HL-60/S4 (cell line): ENCODE measurements around the gene PDLIM5.

Experiments used
- in situ Hi-C: fragments of 300-500 bp; cut with MboI; formaldehyde crosslinking; loops from 2 replicates; pipeline ENCODE4 v1.14.3; 2022; ENCODE audit warnings: low sequenced_read_pairs

The PDLIM5 gene

GRCh38 chr4:94525993-94526728, 74.4 kb downstream of the PDLIM5 start:
- in situ Hi-C loops, result no loop called here

GRCh38 chr4:94527556-94528233, 76.0 kb downstream of the PDLIM5 start:
- in situ Hi-C loops, result no loop called here

GRCh38 chr4:94528792-94529451, 77.2 kb downstream of the PDLIM5 start:
- in situ Hi-C loops, result no loop called here

- in situ Hi-C loops, result no loop called here
Measured at GRCh38 chr4:94530073-94530472, 78.3 kb downstream of the PDLIM5 start.

GRCh38 chr4:94531991-94532789, 80.4 kb downstream of the PDLIM5 start:
- in situ Hi-C loops, result no loop called here

GRCh38 chr4:94533405-94534223, 81.9 kb downstream of the PDLIM5 start:
- in situ Hi-C loops, result no loop called here

- in situ Hi-C loops, result no loop called here
Measured at GRCh38 chr4:94534401-94535312, 82.9 kb downstream of the PDLIM5 start.

GRCh38 chr4:94536049-94536448, 84.3 kb downstream of the PDLIM5 start:
- in situ Hi-C loops, result no loop called here

- in situ Hi-C loops, result no loop called here
Measured at GRCh38 chr4:94536649-94537469, 85.1 kb downstream of the PDLIM5 start.

- in situ Hi-C loops, result no loop called here
Measured at GRCh38 chr4:94537921-94538628, 86.3 kb downstream of the PDLIM5 start.

GRCh38 chr4:94540476-94540875, 88.7 kb downstream of the PDLIM5 start:
- in situ Hi-C loops, result no loop called here

GRCh38 chr4:94544811-94545210, 93.1 kb downstream of the PDLIM5 start:
- in situ Hi-C loops, result no loop called here

- in situ Hi-C loops, result no loop called here
Measured at GRCh38 chr4:94545296-94545695, 93.6 kb downstream of the PDLIM5 start.

- in situ Hi-C loops, result no loop called here
Measured at GRCh38 chr4:94546949-94547348, 95.2 kb downstream of the PDLIM5 start.

GRCh38 chr4:94548571-94548970, 96.8 kb downstream of the PDLIM5 start:
- in situ Hi-C loops, result no loop called here

- in situ Hi-C loops, result no loop called here
Measured at GRCh38 chr4:94550352-94550751, 98.6 kb downstream of the PDLIM5 start.

- in situ Hi-C loops, result no loop called here
Measured at GRCh38 chr4:94550851-94551250, 99.1 kb downstream of the PDLIM5 start.
